ENCODE results near the gene CDH18. TPM values are rescaled to one million over a fixed set of nuclear protein-coding genes. Genes with fewer than 3 reads are reported as not detected.

Gene CDH18
- total RNA-seq, 2 experiments from 2014 or later, result not detected

DNA sequence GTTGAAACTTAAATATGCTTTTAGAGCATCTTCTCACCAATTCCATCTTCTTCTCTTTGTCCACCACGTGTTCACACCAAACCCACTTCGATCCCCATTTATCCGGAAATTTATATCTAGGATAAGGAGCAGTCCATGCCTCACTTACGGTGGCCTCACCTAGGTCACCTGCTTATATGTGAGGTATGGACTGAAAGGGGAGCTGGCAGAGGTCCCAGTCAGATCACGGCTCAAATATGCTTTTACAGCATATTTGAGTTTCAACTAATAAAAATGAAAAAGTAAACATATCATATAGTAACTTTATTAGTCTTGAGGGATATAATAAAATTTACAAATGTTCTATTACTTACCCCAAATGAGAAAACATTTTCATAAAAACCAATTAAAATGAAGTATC is 508.4 kb downstream of the CDH18 start:
- H3K36me3 Mint-ChIP-seq (ENCODE audit: low read depth), result no peaks in the 10 kb centered on the region
- ChIA-PET POLR2A (no interaction called here), CTCF (no interaction called here)
- H3K4me1 Mint-ChIP-seq, result no peaks in the 10 kb centered on the region
- DNase-seq, result no peak
- H3K27ac Mint-ChIP-seq, result no peak overlapping the region
- no peaks in the 10 kb centered on the region for H3K27me3 Mint-ChIP-seq
- H3K9me3 Mint-ChIP-seq, result peaks cover 16% of the 10 kb centered on the region
- no peak overlapping the region for H3K4me3 Mint-ChIP-seq

DNA sequence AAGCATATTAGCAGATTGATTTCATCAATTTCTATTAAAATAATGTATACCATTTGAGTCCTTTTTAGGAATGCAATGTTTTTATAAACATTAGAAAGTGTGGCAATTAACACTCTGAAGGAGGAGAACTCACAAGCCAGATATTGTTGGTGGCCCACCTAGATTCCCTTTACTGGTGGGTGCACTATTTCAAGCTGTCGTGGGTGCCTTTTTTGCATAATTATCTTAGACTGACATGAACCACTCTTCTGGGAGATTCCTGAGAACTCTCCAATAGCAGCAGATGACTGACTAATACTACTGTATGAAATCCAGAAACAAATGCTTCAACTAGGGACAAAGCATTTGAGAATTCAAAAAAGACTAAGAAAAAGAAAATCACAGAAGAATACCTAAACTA is 526.0 kb downstream of the CDH18 start:
- ChIA-PET CTCF (no interaction called here), POLR2A (no interaction called here)
- H3K9me3 Mint-ChIP-seq, result peaks cover 9% of the 10 kb centered on the region
- no peak overlapping the region for H3K27ac Mint-ChIP-seq
- no peaks in the 10 kb centered on the region for H3K27me3 Mint-ChIP-seq
- H3K4me3 Mint-ChIP-seq, result no peak overlapping the region
- H3K36me3 Mint-ChIP-seq (ENCODE audit: low read depth), result no peaks in the 10 kb centered on the region
- no peaks in the 10 kb centered on the region for H3K4me1 Mint-ChIP-seq
- DNase-seq, result no peak

DNA sequence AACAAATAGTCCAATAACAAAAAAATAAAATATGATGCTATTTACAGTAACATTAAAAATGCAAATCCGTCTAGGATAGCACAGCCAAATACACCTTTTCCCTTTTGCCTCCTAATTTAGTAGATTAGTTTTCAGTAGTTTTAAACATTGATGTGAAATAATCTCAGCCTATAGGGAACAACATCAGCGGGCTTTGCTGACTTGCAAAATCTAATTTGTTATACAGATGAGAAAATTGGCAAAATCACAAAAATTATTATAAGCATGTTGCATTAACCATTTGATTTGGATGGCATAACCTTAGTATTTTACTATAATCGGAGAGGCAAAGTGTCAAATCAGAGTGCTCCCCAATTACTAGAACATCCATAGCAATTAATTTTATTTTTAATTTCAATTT is 563.5 kb downstream of the CDH18 start:
- no peak for DNase-seq
- POLR2A ChIA-PET, result no interaction called here
- H3K4me3 Mint-ChIP-seq, result no peak overlapping the region
- no peaks in the 10 kb centered on the region for H3K36me3 Mint-ChIP-seq (ENCODE audit: low read depth)
- H3K27me3 Mint-ChIP-seq, result no peaks in the 10 kb centered on the region
- CTCF ChIA-PET, result no interaction called here
- H3K27ac Mint-ChIP-seq, result no peak overlapping the region
- peaks cover 2% of the 10 kb centered on the region for H3K9me3 Mint-ChIP-seq
- H3K4me1 Mint-ChIP-seq, result no peaks in the 10 kb centered on the region

All from activated CD4-positive, alpha-beta memory T cell treated with anti-CD3 and anti-CD28 coated beads, Interleukin-2, amount 10 ng/mL, durations not matched to agents 7 days and 5 days (primary cell).